Measurements from ENCODE around the gene UQCC5.

Gene UQCC5

GRCh38 chr3:52487050-52487787, 49.2 kb upstream of the UQCC5 start:
- Histone ChIP-seq H3K9me3 (ENCODE audit: control insufficient read depth, insufficient read depth, low read depth, low read length) (no peaks in the 10 kb centered on the region), H3K4me1 (ENCODE audit: control insufficient read depth, insufficient read depth, low read length) (no peaks in the 10 kb centered on the region), H3K27ac (ENCODE audit: extremely low read depth, low read depth, low read length) (no peak overlapping the region), H3K36me3 (ENCODE audit: control insufficient read depth in 2 of 2, insufficient read depth in 1 of 2, low read length in 2 of 2) (peaks cover 4 to 93% of the 10 kb centered on the region in 2 experiments; a peak in 1 of 3 replicates), H3K4me3 (ENCODE audit: low read depth, low read length) (no peak overlapping the region)
- CTCF ChIA-PET = no interaction called here
- POLR2A ChIA-PET = no interaction called here
- TF ChIP-seq ZFHX2 (tag by site-specific recombination; conservative IDR thresholded peaks at IDR 0.05) (peak; percentile 48; the same call in 1 of the 2 replicates), EGR2 (tag by site-specific recombination; IDR thresholded peaks at IDR 0.05; ENCODE audit: low read depth) (peak; percentile 77), GLI2 (tag by site-specific recombination; IDR thresholded peaks at IDR 0.05; ENCODE audit: borderline replicate concordance, low read depth) (no peak)
- TF ChIP-seq, protein P1, sequence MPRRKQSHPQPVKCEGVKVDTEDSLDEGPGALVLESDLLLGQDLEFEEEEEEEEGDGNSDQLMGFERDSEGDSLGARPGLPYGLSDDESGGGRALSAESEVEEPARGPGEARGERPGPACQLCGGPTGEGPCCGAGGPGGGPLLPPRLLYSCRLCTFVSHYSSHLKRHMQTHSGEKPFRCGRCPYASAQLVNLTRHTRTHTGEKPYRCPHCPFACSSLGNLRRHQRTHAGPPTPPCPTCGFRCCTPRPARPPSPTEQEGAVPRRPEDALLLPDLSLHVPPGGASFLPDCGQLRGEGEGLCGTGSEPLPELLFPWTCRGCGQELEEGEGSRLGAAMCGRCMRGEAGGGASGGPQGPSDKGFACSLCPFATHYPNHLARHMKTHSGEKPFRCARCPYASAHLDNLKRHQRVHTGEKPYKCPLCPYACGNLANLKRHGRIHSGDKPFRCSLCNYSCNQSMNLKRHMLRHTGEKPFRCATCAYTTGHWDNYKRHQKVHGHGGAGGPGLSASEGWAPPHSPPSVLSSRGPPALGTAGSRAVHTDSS (tag by site-specific recombination; IDR thresholded peaks at IDR 0.05) = peak; percentile 95

DNA sequence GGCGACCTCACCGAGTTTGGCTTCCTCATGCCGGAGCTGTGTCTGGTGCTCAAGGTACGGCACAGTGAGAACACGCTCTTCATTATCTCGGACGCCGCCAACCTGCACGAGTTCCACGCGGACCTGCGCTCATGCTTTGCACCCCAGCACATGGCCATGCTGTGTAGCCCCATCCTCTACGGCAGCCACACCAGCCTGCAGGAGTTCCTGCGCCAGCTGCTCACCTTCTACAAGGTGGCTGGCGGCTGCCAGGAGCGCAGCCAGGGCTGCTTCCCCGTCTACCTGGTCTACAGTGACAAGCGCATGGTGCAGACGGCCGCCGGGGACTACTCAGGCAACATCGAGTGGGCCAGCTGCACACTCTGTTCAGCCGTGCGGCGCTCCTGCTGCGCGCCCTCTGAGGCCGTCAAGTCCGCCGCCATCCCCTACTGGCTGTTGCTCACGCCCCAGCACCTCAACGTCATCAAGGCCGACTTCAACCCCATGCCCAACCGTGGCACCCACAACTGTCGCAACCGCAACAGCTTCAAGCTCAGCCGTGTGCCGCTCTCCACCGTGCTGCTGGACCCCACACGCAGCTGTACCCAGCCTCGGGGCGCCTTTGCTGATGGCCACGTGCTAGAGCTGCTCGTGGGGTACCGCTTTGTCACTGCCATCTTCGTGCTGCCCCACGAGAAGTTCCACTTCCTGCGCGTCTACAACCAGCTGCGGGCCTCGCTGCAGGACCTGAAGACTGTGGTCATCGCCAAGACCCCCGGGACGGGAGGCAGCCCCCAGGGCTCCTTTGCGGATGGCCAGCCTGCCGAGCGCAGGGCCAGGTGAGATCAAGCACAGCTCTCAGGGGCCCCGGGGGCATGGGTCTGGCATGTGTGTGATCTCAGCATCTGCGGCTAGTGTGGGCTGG, 48.4 kb upstream of the UQCC5 start:
- ChIA-PET POLR2A (interaction anchor here (1.1 kb wide), 1 partner anchor 8 kb away, joined by 3 read pairs; no protein-coding TSS in a partner anchor), CTCF (no interaction called here)
- Histone ChIP-seq H3K9me3 (ENCODE audit: control insufficient read depth, insufficient read depth, low read depth, low read length) (no peaks in the 10 kb centered on the region), H3K36me3 (ENCODE audit: control insufficient read depth in 2 of 2, insufficient read depth in 1 of 2, low read length in 2 of 2) (peaks cover 4 to 93% of the 10 kb centered on the region in 2 experiments; a peak in 1 of 3 replicates), H3K4me1 (ENCODE audit: control insufficient read depth, insufficient read depth, low read length) (no peaks in the 10 kb centered on the region), H3K4me3 (ENCODE audit: low read depth, low read length) (no peak overlapping the region), H3K27ac (ENCODE audit: extremely low read depth, low read depth, low read length) (no peak overlapping the region)
- TF ChIP-seq, protein P2, sequence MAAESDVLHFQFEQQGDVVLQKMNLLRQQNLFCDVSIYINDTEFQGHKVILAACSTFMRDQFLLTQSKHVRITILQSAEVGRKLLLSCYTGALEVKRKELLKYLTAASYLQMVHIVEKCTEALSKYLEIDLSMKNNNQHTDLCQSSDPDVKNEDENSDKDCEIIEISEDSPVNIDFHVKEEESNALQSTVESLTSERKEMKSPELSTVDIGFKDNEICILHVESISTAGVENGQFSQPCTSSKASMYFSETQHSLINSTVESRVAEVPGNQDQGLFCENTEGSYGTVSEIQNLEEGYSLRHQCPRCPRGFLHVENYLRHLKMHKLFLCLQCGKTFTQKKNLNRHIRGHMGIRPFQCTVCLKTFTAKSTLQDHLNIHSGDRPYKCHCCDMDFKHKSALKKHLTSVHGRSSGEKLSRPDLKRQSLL (tag by site-specific recombination; IDR thresholded peaks at IDR 0.05) = no peak
- TF ChIP-seq KLF7 (tag by site-specific recombination; IDR thresholded peaks at IDR 0.05; ENCODE audit: borderline replicate concordance) = no peak
- no peak for TF ChIP-seq ZNF366 (tag by site-specific recombination; conservative IDR thresholded peaks at IDR 0.05)
- no peak for TF ChIP-seq ZEB2 (tag by site-specific recombination; IDR thresholded peaks at IDR 0.05)
- no peak for TF ChIP-seq ZNF629 (tag by site-specific recombination; IDR thresholded peaks at IDR 0.05)
- TF ChIP-seq ZNF26 (tag by site-specific recombination; IDR thresholded peaks at IDR 0.05) = no peak
- no peak for TF ChIP-seq ZNF10 (tag by site-specific recombination; IDR thresholded peaks at IDR 0.05)
- no peak for TF ChIP-seq GLI2 (tag by site-specific recombination; IDR thresholded peaks at IDR 0.05; ENCODE audit: borderline replicate concordance, low read depth)

DNA sequence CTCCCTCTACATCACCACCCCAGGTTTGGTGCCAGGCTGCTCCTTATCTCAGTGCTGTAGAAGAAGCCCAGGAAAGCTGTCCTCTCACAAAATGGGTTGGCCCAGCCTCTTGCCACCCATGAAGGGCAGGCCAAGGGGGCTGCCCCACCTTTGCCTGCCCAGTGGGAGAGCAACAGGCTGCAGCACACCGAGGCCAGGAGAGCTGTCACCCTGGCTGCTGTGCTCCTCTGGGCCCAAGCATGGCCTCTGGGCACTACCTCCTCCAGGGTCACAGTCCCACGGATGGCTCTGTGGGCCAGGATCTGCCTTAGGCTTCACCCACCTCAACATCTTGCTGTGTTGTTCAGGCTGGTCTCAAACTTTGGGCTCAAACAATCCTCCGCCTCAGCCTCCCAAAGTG, 47.7 kb upstream of the UQCC5 start:
- peaks cover 4 to 87% of the 10 kb centered on the region in 2 experiments; a peak in 1 of 3 replicates for H3K36me3 ChIP-seq (ENCODE audit: control insufficient read depth in 2 of 2, insufficient read depth in 1 of 2, low read length in 2 of 2)
- no peak overlapping the region for H3K27ac ChIP-seq (ENCODE audit: extremely low read depth, low read depth, low read length)
- POLR2A ChIA-PET = interaction anchor here (1.1 kb wide), 1 partner anchor 9 kb away, joined by 3 read pairs; no protein-coding TSS in a partner anchor
- no peak for TF ChIP-seq ZNF571 (tag by site-specific recombination; IDR thresholded peaks at IDR 0.05)
- TF ChIP-seq ZNF132 (tag by site-specific recombination; IDR thresholded peaks at IDR 0.05; ENCODE audit: borderline replicate concordance) = no peak
- H3K4me3 ChIP-seq (ENCODE audit: low read depth, low read length) = no peak overlapping the region
- CTCF ChIA-PET = no interaction called here
- no peaks in the 10 kb centered on the region for H3K4me1 ChIP-seq (ENCODE audit: control insufficient read depth, insufficient read depth, low read length)
- no peaks in the 10 kb centered on the region for H3K9me3 ChIP-seq (ENCODE audit: control insufficient read depth, insufficient read depth, low read depth, low read length)
